ENCODE results near the gene GDE1.

DNA sequence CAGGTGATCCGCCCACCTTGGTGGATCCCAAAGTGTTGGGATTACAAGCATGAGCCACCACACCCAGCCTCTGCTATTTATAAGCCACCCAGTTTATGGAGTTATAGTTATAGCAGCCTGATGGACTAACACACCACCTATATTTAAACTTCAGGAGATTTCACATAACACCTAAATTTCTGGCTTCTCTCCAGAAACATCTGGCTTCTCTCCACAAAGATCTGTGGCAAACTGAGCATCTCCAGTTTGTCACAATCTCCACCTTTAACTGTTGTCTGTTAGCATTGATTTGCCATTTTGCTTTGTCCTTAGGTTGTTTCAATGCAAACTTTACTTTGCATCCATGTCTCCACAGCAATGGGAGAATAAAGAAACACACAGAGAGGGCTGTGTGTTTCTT, 39.6 kb downstream of the GDE1 start:
- TF ChIP-seq, protein P1, sequence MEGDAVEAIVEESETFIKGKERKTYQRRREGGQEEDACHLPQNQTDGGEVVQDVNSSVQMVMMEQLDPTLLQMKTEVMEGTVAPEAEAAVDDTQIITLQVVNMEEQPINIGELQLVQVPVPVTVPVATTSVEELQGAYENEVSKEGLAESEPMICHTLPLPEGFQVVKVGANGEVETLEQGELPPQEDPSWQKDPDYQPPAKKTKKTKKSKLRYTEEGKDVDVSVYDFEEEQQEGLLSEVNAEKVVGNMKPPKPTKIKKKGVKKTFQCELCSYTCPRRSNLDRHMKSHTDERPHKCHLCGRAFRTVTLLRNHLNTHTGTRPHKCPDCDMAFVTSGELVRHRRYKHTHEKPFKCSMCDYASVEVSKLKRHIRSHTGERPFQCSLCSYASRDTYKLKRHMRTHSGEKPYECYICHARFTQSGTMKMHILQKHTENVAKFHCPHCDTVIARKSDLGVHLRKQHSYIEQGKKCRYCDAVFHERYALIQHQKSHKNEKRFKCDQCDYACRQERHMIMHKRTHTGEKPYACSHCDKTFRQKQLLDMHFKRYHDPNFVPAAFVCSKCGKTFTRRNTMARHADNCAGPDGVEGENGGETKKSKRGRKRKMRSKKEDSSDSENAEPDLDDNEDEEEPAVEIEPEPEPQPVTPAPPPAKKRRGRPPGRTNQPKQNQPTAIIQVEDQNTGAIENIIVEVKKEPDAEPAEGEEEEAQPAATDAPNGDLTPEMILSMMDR (IDR thresholded peaks at IDR 0.05): no peak
- TF ChIP-seq POLR2A (IDR thresholded peaks at IDR 0.05): no peak

Measured in esophagus squamous epithelium (tissue), 4 donors.